CD4-positive, alpha-beta T cell treated with Interferon alpha-2 for 1 hour (primary cell): ENCODE measurements around the gene ATXN7L1.
"Not testable (repeated sequence)": the region's sequence is repeated elsewhere in the genome, so short reads cannot be mapped to it uniquely, and the experiment has no call there.

Source experiments
- DNase-seq, 2 donors: peaks; one replicate each; pipeline ENCODE4 v3.0.0-alpha.2; 2020 to 2022

The ATXN7L1 gene

GRCh38 chr7:105887569-105888189 lies 11.3 kb upstream of the ATXN7L1 start:
- no peak for DNase-seq

GRCh38 chr7:105886776-105887175 lies 10.4 kb upstream of the ATXN7L1 start:
- DNase-seq = no peak

- DNase-seq = no peak
Measured at GRCh38 chr7:105885387-105886111, 9.2 kb upstream of the ATXN7L1 start.

- not testable (repeated sequence) for DNase-seq
Measured at GRCh38 chr7:105883179-105883578, 6.8 kb upstream of the ATXN7L1 start.

GRCh38 chr7:105881439-105881838 lies 5.0 kb upstream of the ATXN7L1 start:
- DNase-seq = no peak

- no peak for DNase-seq
Measured at GRCh38 chr7:105880571-105881330, 4.4 kb upstream of the ATXN7L1 start.

- no peak for DNase-seq
Measured at GRCh38 chr7:105879782-105880181, 3.4 kb upstream of the ATXN7L1 start.

- no peak for DNase-seq
Measured at GRCh38 chr7:105878746-105879605, 2.6 kb upstream of the ATXN7L1 start.

- no peak for DNase-seq
Measured at GRCh38 chr7:105877736-105878135, 1.3 kb upstream of the ATXN7L1 start.

GRCh38 chr7:105876964-105877601 lies 684 bp upstream of the ATXN7L1 start:
- DNase-seq = no peak

- no peak for DNase-seq
Measured at GRCh38 chr7:105875505-105875904, 894 bp downstream of the ATXN7L1 start.

- no peak for DNase-seq
Measured at GRCh38 chr7:105874055-105874454, 2.3 kb downstream of the ATXN7L1 start.

GRCh38 chr7:105872491-105872890 lies 3.9 kb downstream of the ATXN7L1 start:
- no peak for DNase-seq

- DNase-seq = no peak
Measured at GRCh38 chr7:105871142-105871541, 5.3 kb downstream of the ATXN7L1 start.

GRCh38 chr7:105866102-105866801 lies 10.1 kb downstream of the ATXN7L1 start:
- DNase-seq = no peak

GRCh38 chr7:105863876-105864275 lies 12.5 kb downstream of the ATXN7L1 start:
- no peak for DNase-seq

- no peak for DNase-seq
Measured at GRCh38 chr7:105862770-105863169, 13.6 kb downstream of the ATXN7L1 start.

- no peak for DNase-seq
Measured at GRCh38 chr7:105862276-105862675, 14.1 kb downstream of the ATXN7L1 start.

- DNase-seq = no peak
Measured at GRCh38 chr7:105861224-105861623, 15.2 kb downstream of the ATXN7L1 start.

GRCh38 chr7:105860793-105861192 lies 15.6 kb downstream of the ATXN7L1 start:
- no peak for DNase-seq
